ENCODE data around the gene ALDH1A1. TPM values are rescaled to one million over a fixed set of nuclear protein-coding genes. Genes with fewer than 3 reads are reported as not detected.
A peak's percentile ranks its signal among the peaks of the same experiment; 100 is the strongest.

Gene ALDH1A1
- total RNA-seq, 4 donors from 2014 or later, result 86.4 to 247 (median 156) TPM

- H3K4me3 ChIP-seq, result no peak overlapping the region
- DNase-seq (ENCODE audit: low spot score in 2 of 2), result no peak
- peak overlapping the region in 1 of 4 donors; percentile 60 for H3K27ac ChIP-seq
- 83 to 89% methylated on average over 2 of the region's 2 CpGs for WGBS, 2 donors
- H3K4me1 ChIP-seq, result peaks cover 3 to 46% (median 8%) of the 10 kb centered on the region in 4 donors
- no peaks in the 10 kb centered on the region for H3K9me3 ChIP-seq
- H3K27me3 ChIP-seq, result no peaks in the 10 kb centered on the region
- peaks cover 0 to 11% (median 0%) of the 10 kb centered on the region in 3 donors for H3K36me3 ChIP-seq
- no peak for TF ChIP-seq CTCF (IDR thresholded peaks at IDR 0.05)
- TF ChIP-seq EP300 (IDR thresholded peaks at IDR 0.05), result no peak
- no peak for TF ChIP-seq POLR2A (IDR thresholded peaks at IDR 0.05)
Measured at GRCh38 chr9:72936266-72936665, 16.6 kb downstream of the ALDH1A1 start.

- no peaks in the 10 kb centered on the region for H3K27me3 ChIP-seq
- no peak overlapping the region for H3K4me3 ChIP-seq
- DNase-seq (ENCODE audit: low spot score in 2 of 2), result no peak
- peaks cover 3 to 50% (median 8%) of the 10 kb centered on the region in 4 donors for H3K4me1 ChIP-seq
- no peaks in the 10 kb centered on the region for H3K9me3 ChIP-seq
- 83 to 88% methylated on average over 4 of the region's 4 CpGs for WGBS, 2 donors
- H3K36me3 ChIP-seq, result peaks cover 0 to 14% (median 0%) of the 10 kb centered on the region in 3 donors
- no peak overlapping the region for H3K27ac ChIP-seq
- TF ChIP-seq EP300 (IDR thresholded peaks at IDR 0.05) (no peak), POLR2A (IDR thresholded peaks at IDR 0.05) (no peak), CTCF (IDR thresholded peaks at IDR 0.05) (no peak)
Measured at GRCh38 chr9:72935595-72935994, 17.3 kb downstream of the ALDH1A1 start.

GRCh38 chr9:72933730-72934665 lies 18.9 kb downstream of the ALDH1A1 start:
- Histone ChIP-seq H3K27me3 (no peaks in the 10 kb centered on the region), H3K27ac (peak overlapping the region in 1 of 4 donors; percentile 22), H3K4me1 (peaks cover 3 to 50% (median 8%) of the 10 kb centered on the region in 4 donors), H3K36me3 (peaks cover 0 to 16% (median 0%) of the 10 kb centered on the region in 3 donors), H3K4me3 (no peak overlapping the region), H3K9me3 (no peaks in the 10 kb centered on the region)
- no peak for DNase-seq (ENCODE audit: low spot score in 2 of 2)
- TF ChIP-seq CTCF (IDR thresholded peaks at IDR 0.05) (no peak), POLR2A (IDR thresholded peaks at IDR 0.05) (no peak), EP300 (IDR thresholded peaks at IDR 0.05) (no peak)
- WGBS, 2 donors, result 85 to 88% methylated on average over 4 of the region's 4 CpGs

- H3K4me3 ChIP-seq, result no peak overlapping the region
- H3K27ac ChIP-seq, result peak overlapping the region in 2 of 4 donors; percentile 51 to 77
- no peaks in the 10 kb centered on the region for H3K9me3 ChIP-seq
- no peaks in the 10 kb centered on the region for H3K27me3 ChIP-seq
- H3K36me3 ChIP-seq, result peaks cover 0 to 17% (median 0%) of the 10 kb centered on the region in 3 donors
- 57% methylated on average over 3 of the region's 3 CpGs for WGBS, 2 donors
- no peak for DNase-seq (ENCODE audit: low spot score in 2 of 2)
- no peak for TF ChIP-seq EP300 (IDR thresholded peaks at IDR 0.05)
- TF ChIP-seq CTCF (IDR thresholded peaks at IDR 0.05), result no peak
- no peak for TF ChIP-seq POLR2A (IDR thresholded peaks at IDR 0.05)
- H3K4me1 ChIP-seq, result peaks cover 3 to 43% (median 8%) of the 10 kb centered on the region in 4 donors
Measured at GRCh38 chr9:72932619-72933018, 20.2 kb downstream of the ALDH1A1 start.

- H3K4me1 ChIP-seq, result peaks cover 3 to 37% (median 8%) of the 10 kb centered on the region in 4 donors
- H3K4me3 ChIP-seq, result no peak overlapping the region
- TF ChIP-seq EP300 (IDR thresholded peaks at IDR 0.05), result no peak
- TF ChIP-seq POLR2A (IDR thresholded peaks at IDR 0.05), result no peak
- peak overlapping the region in 3 of 4 donors; percentile 10 to 77 (median 66) for H3K27ac ChIP-seq
- H3K27me3 ChIP-seq, result no peaks in the 10 kb centered on the region
- H3K36me3 ChIP-seq, result peaks cover 0 to 23% (median 0%) of the 10 kb centered on the region in 3 donors
- no peak for DNase-seq (ENCODE audit: low spot score in 2 of 2)
- H3K9me3 ChIP-seq, result no peaks in the 10 kb centered on the region
Measured at GRCh38 chr9:72931897-72932296, 21.0 kb downstream of the ALDH1A1 start.

Data from tibial nerve (tissue), 4 donors.